Left renal cortex interstitium (tissue), 4 donors: ENCODE results near the gene TTPAL. TPM values are rescaled to one million over a fixed set of nuclear protein-coding genes. Genes with fewer than 3 reads are reported as not detected.
A peak's percentile ranks its signal among the peaks of the same experiment; 100 is the strongest.

ENCODE experiments used
- DNase-seq, 4 donors: peaks; one replicate each; pipeline ENCODE4 v3.0.0-alpha.2; 2013; ENCODE audit warnings: low read depth in 4 of 4, low spot score in 2 of 4, missing footprints in 1 of 4
- polyA plus RNA-seq, 4 donors: library from polyadenylated mRNA; unstranded; fragments of 120-200 nt; gene quantifications; one replicate each; pipeline ENCODE4 v1.2.1, GENCODE V29; 2013; ENCODE audit not compliant: insufficient read length in 4 of 4

The TTPAL gene
- polyA plus RNA-seq, 4 donors, result 10.9 to 15.2 (median 13.2) TPM

DNA sequence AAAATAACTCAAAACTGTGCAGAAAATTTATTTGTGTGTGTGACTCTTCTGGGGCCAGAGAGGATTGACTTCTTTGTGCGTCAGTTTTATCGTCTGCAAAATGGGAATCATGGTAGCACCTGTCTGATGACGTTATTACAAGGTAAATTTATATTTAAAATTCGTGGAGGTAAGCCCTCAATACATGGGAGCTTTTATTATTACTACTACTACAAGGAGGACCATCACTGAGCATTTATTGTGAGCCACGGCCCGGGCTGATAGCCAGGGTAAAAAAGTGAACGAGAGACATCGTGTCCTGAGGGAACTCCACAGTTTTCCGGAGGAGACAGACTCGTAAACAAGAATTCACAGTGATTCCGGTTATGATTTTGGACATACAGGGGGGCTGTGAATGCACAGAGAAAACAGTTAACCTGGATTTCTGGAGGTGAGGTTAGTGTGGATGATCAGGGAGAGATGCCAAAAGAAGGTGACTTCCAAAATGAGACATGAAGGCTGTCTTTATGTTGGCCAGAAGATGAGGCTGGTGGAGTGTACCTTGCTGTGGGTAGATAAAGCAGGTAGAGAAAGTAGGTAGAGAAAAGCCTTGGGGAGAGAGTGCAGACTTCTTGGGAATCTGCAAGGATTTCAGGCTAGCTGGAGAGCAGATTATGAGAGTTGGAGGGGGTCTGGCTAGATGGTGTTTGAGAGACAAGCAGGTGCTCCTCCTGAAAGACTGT lies 56.7 kb downstream of the TTPAL start:
- DNase-seq, result peak in 1 of 4 donors; percentile 11

DNA sequence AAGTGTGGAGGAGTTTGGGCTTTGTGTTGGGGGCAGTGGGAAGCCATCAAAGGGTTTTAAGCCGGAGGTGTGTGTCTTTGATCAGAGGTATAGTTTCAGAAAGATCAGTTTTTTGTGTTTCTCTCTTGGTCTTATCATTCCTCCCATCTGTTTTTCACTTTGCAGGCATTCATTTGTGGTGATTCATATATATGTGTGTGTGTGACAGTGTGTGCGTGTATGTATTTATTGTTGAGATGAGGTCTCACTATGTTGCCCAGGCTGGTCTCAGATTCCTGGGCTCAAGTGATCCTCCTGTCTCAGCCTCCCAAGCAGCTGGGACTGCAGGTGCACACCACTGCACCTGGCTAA lies 57.3 kb downstream of the TTPAL start:
- no peak for DNase-seq

DNA sequence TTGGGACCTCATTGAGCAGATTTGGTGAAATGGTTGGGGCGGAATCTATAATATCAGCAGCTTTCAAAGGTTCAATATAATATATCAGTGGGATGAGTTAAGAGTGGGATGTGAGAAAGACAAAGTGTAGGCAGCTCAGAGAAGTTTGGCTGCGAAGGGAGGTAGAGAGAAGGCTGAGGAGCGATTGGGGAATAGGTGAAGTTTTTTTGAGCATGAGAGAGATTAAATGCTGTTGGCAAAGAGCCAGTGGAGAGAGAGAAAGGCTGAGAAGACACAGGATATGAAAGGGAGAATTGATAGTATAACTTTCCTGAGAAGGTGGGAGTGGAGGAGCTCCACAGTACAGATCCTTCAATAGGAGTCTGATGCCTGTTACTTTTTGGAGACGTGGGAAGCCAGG lies 58.3 kb downstream of the TTPAL start:
- no peak for DNase-seq

DNA sequence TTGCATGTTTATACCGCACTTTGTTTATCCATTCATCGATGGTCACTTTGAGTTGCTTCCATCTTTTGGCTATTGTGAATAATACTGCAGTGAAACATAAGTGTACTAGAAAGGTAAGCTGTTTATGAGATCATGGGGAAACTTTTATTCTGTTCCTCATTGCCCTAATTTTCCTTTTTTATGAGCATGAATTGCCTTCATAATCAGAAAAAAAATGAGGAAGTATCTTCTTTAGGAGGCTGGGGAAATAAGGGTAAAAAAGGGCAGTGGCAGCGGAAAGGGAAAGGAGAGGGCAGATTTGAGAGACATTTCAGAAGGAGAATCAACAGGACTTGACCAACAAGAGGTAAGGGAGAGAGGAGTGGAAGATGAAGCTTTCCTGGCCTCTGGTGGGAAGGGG lies 60.5 kb downstream of the TTPAL start:
- no peak for DNase-seq

DNA sequence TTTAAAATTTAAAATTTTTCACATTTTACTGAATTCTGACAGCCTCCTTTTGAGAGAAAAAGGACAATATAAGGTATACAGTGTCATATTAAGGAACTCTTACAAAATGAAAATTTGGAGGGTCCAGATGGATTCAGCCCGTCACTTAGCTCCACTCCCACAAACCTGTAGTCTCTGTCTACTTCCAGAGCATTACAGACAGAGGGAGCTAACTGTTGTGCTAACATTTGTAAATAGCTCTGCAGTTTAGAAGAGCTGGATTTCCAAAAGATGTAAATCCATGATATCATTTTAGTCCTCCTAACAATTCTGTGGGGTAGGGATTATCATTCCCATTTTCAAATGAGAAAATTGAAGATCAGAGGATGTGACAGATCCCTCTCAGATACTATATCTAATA lies 62.3 kb downstream of the TTPAL start:
- DNase-seq, result no peak

DNA sequence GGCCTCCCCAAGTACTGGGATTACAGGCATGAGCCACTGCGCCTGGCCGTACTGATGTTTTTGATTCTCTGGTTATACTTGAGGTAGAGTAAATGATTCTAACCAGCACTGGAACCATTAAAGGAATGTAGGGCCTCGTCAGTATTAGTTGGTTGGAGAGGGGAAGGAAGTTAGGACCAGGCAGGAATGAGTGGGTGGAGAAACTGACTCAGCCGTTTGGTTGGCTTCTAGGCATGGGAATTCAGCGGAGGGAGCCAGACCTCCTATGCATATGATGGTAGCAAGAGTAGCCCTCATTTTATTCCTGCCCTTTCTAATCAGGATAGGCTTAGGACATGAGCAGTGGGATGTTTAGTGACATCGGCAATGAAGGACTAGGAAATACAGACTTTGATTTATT lies 65.2 kb downstream of the TTPAL start:
- DNase-seq, result no peak

DNA sequence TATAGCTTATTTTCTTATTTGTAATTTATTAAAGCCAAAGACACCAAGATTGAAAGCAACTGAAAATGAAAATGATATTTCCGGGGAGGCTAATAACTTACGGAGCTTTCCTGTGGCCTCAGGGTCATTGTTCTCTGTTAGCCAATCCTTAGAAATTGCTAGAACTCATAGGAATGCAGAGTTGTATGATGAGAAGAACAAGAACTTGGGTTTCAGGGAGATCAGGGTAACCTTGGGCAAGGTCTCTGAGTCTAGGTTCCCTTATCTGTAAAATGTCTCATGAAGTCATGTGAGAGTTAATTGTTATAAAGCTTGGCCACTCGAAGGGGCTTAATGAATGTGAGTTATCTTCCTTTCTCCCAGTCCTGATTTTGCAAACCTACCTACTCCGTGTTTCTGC lies 66.3 kb downstream of the TTPAL start:
- no peak for DNase-seq

DNA sequence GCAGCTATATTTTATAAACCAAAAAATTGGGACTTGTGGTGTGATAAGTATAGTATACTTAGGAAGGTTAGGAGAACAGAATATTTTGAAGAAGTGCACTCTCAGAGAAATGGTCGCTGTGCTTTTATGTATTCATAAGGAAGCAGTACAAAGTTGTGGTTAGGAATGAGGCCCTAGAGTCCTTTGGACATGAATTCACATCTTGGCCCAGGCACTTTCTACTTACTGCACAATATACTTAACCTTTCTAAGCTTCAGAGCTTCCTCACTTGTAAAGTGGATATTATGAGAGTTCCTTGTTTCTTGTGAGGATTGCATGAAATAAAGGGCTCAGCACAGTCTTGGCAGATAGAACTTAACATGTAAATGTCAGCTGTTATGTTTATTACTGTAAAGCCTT lies 67.2 kb downstream of the TTPAL start:
- DNase-seq, result no peak

DNA sequence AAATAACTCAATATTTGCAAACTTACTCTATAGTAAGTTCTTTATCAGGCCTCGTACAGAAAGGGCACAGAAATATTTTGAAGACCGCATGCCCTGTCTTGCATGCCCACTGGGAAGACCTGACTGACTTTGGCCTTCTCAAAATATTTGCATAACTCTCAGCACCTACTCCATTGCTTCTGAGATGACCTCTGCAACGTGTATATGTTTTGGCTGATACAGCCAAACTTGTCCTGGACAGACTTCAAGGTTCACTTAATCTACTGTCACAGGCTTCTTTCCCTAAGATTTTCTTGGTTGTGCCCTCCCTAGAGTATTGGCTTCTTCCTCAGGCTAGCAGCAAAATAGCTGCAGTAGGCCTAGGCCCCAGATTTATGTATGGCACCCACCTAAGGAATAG lies 67.7 kb downstream of the TTPAL start:
- no peak for DNase-seq

Other genes starting within 250 kb of the TTPAL start
- gene GDAP1L1, start 228.6 kb upstream of the TTPAL start, polyA plus RNA-seq, result under 1 TPM; 0.35 to 0.76 (median 0.60) TPM
- 1 to 10 TPM; 7.5 to 9.5 (median 8.1) TPM for gene FITM2, start 164.7 kb upstream of the TTPAL start, polyA plus RNA-seq
- under 1 TPM in 3 of 4 donors, not detected in 1; 0.14 to 0.95 (median 0.42) TPM for gene R3HDML, start 138.8 kb upstream of the TTPAL start, polyA plus RNA-seq
- gene HNF4A, start 120.2 kb upstream of the TTPAL start, polyA plus RNA-seq, result 10 to 100 TPM; 35.0 to 60.8 (median 48.6) TPM
- gene SERINC3, start 46.2 kb downstream of the TTPAL start, polyA plus RNA-seq, result 10 to 100 TPM; 65.5 to 78.8 (median 67.3) TPM
- gene PKIG, start 106.7 kb downstream of the TTPAL start, polyA plus RNA-seq, result 10 to 100 TPM; 57.3 to 70.8 (median 63.0) TPM
- gene ADA, start 175.8 kb downstream of the TTPAL start, polyA plus RNA-seq, result 1 to 10 TPM; 5.8 to 7.8 (median 7.4) TPM
- gene CCN5, start 239.5 kb downstream of the TTPAL start, polyA plus RNA-seq, result under 1 TPM in 3 of 4 donors, not detected in 1; 0.10 to 0.34 (median 0.19) TPM